Stimulated activated CD8-positive, alpha-beta memory T cell treated with anti-CD3 and anti-CD28 coated beads, Interleukin-15, amount 100 ng/mL, for 4 hours (primary cell): Measurements from ENCODE around the gene KPNA4.
A peak's percentile ranks its signal among the peaks of the same experiment; 100 is the strongest.
"Not testable (repeated sequence)": the region's sequence is repeated elsewhere in the genome, so short reads cannot be mapped to it uniquely, and the experiment has no call there.

ENCODE experiments used
- DNase-seq, 2 donors: peaks; one replicate each; pipeline ENCODE4 v3.0.0-alpha.2; 2020; ENCODE audit warnings: low read depth in 2 of 2

Gene KPNA4, protein sequence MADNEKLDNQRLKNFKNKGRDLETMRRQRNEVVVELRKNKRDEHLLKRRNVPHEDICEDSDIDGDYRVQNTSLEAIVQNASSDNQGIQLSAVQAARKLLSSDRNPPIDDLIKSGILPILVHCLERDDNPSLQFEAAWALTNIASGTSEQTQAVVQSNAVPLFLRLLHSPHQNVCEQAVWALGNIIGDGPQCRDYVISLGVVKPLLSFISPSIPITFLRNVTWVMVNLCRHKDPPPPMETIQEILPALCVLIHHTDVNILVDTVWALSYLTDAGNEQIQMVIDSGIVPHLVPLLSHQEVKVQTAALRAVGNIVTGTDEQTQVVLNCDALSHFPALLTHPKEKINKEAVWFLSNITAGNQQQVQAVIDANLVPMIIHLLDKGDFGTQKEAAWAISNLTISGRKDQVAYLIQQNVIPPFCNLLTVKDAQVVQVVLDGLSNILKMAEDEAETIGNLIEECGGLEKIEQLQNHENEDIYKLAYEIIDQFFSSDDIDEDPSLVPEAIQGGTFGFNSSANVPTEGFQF

DNA sequence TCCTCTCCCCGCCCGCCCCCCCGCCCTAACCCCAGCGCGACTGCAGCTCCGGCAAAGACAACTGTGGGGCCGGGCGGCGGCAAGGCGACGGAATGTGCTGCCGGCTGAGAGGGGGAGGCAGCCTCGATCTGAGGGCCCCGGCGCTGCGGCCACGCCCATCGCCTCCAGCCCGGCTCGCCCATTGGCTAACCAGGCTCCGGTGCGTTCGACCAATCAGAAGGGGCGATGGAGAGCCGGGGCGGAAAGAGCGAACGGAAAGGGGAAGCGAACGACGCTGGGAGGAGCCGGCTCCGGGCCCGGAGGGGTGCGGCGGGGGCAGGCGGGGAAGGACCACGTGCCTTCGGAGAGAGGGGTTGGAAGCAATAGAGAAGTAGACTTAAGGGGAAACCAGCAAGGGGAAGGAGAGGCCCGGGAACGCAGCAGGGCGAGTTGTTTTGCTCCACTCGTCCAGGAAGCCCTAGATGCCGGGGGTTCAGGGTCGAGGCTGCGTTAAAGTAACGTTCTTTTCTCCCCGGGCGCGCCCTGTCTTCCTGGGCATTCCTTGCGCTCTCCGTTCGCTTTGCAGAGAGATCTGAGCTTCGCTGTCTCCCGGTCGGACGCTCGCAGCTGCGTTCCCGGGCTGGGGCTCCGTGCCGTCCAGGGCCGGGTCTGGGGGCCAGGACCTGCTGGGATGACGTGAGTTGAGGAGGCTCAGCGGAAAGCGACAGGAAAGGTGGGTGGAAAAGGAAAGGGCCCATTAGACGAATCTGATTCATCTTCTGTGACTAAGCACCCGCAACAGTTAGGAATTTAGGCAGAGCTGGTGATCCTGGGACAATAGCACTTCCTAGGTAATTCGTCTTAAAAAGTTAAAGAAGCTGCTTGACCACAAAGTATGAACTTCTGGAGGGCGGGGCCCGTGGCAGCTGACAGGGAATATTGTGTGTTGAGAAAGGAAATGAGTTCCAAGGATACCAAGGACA lies at the start of gene KPNA4:
TSS of gene KPNA4 (minus strand) at position 130 of the 962 bp plus-strand sequence. CDS start 289 bp downstream, outside the sequence.
- peak; percentile 93 to 96 for DNase-seq

DNA sequence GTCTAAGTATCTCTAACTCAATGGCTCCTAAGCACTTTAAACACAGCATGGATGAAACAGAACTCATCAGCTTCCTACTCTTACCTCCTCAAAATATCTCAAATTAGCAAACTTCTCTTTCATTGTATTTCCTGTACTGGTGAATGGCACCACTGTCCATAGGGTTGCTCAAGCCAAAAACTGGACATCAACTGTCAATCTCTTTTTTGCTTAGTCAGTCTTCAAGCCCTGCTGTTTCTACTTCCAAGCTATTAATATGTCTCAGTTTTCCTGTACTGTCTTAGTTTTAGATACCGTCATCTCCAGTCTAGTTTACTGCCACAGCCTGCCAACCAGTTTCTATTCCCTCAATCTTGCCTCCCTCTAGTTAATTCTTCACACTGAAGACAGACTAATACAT lies 48.3 kb upstream of the KPNA4 start:
- DNase-seq: no peak

DNA sequence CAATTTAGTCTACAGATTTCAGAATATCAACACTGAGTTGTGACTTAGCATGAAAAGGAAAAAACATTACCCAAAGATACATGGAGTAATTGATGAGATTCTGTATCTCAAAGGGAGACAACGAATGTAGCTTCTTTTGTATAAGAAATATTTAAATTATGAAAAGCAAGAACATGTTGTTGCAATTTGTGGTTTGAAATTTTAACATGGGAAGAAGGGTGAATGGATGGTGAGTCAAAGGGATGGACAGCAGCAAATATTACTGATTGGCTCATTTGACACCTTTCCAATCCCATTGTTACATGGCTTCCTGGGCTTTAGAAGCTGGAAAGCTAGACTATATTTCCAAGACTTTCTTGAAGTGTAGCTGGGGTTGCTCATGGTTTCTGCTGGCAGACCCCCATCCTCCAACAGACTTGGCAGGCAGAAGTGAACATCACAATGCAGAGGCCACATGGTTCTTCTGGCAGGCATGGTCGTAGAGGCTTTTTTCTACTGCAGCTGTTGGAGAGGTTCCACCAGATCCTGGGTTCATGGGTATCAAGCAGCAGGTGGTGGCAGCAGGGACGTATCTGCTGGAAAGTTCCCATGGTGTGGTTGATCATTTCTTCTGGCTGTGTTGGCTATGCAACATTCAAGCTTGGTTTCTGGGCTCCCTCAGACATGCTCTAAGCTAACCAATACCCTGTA lies 47.2 kb upstream of the KPNA4 start:
- no peak for DNase-seq

DNA sequence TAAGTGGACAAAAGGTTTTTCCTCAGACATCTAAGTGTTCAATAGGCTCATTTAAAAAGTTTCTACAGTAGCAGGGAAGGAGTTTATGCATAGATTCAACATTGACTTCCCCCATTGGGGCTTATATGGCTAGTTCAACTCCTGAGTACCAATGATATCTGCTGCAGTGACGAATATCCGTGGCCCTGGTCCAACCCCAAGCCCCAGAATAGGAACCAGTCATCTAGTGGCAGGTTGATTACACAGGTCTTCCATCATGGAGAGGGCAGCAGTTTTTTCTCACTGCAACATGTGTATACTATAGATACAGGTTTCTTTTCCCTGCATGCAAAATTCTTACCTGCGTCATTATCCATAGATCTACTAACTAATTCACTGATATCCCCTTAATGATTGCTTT lies 45.8 kb upstream of the KPNA4 start:
- DNase-seq: no peak

DNA sequence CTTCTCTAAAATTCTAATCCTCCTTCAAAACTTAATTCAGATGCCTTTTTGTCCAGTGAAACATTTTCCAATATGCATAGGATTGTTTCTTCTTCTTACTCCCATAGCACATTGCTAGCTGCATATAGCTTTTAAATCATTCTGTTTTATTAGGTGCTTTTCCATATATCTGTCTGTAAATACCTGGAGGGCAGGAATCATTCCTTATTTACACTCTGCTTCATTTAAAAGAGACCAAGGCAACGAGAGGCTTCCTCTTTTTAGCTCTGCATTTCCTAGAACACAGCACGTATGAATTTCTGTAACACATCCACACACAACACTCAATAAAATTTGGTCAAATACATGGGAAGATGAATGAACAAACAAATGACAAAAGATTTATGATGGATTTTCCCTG lies 43.5 kb upstream of the KPNA4 start:
- no peak for DNase-seq

DNA sequence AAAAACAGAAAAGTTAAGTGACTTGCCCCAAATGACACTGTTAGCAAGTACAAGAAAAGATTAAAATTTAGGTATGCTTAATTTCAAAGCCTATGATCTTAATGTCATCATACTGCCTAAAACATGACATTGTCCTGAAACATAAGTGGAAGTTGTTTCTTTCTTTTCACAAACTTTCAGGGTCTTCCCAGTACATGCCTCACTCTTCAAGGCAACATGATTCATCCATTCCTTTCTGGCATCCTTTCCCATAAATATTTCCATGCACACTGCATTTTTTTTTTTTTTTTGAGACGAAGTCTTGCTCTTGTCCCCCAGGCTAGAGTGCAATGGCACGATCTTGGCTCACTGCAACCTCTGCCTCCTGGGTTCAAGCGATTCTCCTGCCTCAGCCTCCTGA lies 42.5 kb upstream of the KPNA4 start:
- no peak for DNase-seq

DNA sequence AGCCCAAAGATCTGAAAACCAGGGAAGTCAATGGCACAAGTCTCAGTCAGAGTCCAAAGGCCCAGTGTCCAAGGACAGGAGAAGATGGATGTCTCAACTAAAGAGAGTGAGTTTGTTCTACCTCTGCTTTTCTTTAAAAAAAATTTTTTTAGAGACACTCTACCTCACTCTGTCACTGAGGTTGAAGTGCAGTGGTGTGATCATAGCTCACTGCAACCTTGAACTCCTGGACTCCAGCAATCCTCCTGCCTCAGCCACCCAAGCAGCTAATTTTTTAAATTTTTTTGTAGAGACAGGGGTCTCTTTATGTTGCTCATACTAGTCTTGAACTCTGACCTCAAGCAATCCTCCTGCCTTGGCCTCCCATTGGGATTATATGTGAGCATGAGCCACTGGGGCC lies 39.9 kb upstream of the KPNA4 start:
- DNase-seq: no peak

DNA sequence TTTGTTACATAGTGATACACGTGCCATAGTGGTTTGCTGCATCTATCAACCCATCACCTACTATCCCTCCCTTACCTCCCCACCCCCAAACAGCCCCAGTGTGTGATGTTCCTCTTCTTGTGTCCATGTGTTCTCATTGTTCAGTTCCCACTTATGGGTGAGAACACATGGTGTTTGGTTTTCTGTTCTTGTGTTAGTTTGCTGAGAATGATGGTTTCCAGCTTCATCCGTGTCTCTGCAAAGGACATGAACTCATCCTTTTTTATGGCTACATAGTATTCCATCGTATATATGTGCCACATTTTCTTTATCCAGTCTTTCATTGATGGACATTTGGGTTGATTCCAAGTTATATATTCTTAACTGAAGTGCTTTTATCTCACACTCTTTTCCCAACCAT lies 38.5 kb upstream of the KPNA4 start:
- not testable (repeated sequence) for DNase-seq

DNA sequence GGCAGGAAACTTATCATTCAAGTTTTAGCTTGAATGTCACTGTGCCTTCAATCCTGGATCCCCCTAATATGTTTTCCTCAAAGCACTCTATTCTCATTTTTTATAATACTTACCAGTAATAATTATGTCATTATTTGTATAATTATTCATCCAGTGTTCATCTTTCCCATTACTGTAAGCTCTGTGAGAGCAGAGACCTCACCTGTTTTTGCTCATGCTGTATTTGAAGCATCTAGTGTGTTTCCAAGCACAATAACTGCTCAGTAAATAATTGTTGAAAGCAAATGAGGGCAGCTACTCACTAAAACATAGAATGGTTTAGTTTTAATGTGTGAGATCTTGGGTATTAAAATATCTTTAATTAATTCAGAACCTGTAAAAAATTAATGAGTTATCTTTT lies 36.9 kb upstream of the KPNA4 start:
- no peak for DNase-seq

DNA sequence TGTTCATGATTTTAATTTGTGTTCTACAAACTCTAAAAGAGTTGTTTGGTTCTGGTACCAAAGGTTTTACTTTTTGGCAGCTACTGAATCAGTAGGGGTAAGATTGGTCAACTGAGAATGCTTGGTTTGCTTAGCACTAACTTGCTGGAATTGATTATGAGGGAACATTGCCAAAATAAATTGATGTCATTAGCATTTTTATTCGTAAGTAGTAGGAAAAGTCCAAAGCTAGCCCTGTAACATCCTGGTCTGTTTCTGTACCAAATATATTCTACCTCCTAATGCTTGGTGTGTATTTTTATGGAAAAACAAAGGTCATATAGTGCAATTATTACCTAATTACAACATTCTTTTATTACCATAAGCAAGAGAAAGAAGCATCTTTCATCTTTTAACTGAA lies 35.9 kb upstream of the KPNA4 start:
- DNase-seq: no peak

DNA sequence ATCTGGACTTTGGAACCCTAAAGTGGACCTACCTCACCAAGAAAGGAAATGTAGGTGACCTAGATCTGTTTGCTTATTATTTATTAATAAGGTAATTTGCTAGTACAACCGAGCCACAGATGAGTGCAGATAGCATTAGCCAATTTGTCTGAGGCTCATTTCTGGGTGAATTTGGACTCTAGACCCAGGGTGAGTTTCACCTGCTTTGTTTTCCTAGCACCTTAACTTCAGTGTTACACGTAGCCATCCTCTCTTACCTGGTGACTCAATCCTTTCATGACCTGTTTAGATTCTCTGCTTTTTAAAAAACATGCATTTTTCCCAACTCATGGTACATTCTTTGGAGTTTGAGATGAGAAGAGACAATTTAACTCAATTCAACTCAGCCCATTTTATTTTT lies 33.5 kb upstream of the KPNA4 start:
- no peak for DNase-seq

DNA sequence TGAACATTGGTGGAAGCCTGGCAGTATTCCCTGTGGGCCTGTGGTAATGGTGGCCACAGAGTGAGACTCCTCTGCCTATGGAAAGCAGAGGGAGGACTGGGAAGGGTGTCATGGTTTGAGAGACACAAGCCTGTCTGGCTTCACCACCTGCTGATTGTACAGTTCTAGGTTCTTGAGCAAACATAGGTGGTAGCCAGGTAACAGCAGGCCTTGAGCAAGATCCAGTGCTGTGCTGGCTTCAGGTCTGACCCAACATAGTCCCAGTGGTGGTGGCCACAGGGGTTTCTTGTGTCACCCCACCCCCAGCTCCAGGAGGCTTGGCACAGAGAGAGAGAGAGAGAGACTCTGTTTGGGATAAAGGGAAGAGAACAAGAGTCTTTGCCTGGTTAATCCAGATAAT lies 22.7 kb upstream of the KPNA4 start:
- DNase-seq: no peak

DNA sequence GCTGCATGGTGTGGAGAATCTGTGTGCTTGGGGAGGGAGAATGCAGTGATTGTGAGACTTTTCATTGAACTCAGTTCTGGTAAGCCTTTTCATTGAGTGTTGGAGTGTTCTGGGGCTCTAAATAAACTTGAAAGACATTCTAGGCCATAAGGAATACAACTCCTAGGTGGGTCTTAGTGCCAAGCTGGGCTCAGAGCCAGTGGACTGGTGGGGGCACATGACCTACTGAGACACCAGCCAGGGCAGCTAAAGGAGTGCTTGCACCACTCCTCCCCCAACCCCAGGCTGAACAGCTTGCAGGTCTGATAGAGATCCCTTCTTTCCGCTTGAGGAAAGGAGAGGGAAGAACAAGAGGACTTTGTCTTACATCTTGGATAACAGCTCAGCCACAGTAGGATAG lies 21.7 kb upstream of the KPNA4 start:
- DNase-seq: no peak

DNA sequence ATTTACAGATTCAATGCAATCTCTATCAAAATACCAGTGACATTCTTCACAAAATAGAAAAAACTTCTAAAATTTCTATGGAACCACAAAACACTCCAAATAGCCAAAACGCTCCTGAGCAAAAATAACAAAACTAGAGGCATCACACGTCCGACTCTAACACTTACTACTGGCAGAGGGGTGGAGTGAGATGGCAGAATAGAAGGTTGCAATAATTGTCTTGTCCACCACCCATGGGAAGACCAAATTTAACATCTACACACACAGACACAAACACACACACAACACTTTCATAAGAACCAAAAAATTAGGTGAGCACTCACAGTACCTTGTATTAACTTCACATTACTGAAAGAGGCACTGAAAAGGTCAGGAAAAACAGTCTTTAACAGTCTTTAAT lies 21.3 kb upstream of the KPNA4 start:
- DNase-seq: no peak

DNA sequence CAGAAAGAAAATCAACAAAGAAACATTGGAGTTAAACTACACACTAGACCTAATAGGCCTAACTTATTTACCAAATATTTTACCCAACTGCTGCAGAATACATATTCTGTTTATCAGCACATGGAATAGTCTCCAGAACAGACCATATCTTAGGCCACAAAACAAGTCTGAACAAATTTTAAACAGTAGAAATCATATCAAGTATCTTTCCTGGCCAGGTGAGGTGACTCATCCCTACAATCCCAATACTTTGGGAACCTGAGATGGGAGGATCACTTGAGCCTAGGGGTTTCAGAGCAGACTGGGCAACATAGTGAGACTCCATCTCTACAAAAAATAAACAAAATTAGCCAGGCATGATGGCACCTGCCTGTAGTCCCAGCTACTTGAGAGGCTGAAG lies 18.1 kb upstream of the KPNA4 start:
- no peak for DNase-seq

DNA sequence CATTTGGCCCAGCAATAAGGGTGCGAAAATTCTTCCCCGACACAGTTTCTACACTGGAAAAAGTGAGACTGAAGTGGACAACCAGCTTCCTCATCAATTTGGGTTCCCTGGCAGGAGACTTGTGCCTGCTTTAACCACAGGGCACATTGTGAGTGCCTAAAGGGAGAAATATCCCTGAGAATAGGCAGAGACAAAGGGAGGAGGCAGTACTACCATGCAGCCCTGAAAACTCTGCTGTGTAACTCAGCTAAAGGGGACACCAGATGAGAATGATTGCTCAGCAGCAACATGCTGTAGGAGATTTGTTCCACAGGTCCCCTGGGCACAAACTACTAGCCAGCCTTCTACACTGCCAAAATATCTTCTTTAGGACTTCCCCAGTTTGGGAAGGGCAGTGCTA lies 15.6 kb upstream of the KPNA4 start:
- no peak for DNase-seq

DNA sequence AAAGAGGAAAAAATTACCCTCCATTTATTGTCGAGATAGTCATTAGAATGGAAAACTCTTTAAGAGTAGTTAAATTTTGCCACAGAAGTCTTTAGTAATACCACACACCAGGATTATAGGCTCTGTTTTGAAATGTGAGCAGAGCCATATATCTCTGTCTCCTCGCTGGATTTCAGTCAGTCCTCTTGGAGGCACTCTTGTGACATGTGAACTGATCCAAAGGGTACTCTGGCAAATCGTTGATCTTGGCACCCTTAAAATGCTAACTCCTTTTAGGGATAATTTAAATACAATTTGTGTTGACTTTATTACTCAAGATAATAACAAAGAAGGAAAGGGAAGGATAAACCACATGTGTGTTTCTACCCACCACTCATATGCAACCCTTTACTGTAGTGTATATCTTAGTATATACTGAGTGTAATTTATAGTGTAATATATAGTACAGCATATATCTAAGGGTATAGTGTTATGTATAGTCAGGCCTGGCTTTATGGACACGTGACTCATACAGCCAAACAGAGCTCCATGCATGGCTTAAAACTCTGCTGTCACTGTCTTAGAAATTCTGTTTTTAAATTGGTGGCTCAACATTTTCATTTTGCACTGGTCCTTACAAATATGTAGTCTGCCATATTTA lies 12.3 kb upstream of the KPNA4 start:
- no peak for DNase-seq

DNA sequence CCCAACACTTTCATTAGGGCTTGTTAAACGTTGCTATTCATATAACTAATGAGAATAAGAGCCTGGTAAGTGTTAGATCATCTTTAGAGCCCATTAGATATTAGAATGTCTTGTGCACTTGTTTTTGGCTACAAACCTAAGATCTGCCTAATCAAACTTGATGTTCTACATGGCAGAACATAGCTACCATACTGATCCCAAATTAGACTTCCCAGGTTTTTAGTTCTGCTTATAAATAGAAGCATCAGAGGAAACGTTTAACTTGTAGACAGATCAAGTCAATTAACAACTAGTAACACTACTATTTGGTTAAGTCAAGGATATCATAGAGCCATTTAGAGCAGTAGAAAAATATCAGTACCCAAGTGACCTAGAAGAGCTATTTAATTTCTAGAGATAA lies 11.7 kb upstream of the KPNA4 start:
- DNase-seq: no peak

DNA sequence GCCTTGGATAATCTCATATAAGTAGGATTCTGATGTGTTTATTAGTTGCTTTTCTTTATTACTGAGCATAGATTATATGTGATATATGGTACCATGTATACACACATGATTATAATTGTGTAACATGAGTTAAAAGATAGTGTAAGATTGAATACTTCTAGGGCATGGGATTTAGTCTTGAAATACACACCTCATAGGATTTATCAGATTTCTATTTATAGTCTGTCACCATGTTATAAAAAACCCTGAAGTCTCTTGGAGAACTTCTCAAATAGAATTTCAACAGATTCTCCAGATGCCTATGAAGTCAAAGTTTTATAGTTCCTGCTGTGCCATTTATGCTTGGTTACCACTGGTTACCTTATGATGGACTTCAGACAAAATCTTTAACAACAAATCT lies 11.2 kb upstream of the KPNA4 start:
- no peak for DNase-seq

DNA sequence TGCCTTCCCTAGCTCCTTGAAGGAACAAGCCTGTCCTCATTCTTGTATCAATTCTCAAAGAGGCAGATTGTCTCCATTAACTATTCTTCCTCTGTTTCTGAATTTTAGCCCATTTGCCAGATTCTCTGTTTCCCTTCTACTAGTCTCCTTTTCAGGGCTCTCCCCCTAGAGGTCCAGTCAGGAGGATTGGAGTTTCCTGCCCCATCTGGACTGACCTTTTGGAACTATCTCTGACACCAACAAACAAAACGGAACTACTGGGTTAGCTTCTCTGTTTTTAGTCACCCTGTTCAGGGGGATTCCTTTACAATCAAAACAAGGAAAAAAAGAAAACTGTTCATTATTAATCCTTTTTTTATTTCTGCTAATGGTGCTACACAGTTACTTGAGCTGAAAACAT lies 10.2 kb upstream of the KPNA4 start:
- no peak for DNase-seq

DNA sequence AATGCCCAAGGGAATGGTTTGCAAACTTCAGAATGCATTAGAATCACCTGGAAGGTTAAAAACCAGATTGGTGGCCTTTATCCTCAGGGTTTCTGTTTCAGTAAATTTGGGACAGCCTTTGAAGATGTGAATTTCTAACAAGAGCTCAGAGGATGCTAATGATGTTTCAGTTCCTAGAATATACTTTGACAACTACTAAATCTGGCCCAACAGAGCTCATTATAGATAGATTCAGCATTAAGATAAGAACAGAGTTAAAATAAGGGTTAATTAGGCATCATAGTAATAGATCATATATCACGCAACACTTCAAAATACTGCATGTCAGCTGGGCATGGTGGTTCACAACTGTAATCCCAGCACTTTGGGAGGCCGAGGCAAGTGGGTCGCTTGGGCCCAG lies 9.3 kb upstream of the KPNA4 start:
- DNase-seq: no peak
